ENCODE results near the gene DST.

The DST gene

DNA sequence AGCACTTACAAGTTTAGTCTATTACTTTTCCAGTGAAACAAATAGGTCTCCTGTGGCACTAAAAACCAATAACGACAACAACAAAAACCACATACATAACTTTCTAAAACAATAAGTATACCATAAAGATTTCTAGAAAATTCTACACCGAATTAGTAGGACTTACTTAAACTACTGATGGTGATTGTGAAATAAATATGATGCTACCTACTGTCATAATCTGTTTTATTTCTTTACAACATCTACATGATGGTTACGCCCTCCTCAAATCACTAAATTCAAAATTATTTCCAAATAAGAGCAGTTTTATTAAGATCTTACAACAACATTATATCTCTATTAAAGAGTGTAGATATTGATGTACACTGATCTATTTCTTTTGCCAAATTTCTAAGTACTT lies 147.0 kb downstream of the DST start:
- Histone ChIP-seq H3K27me3 (ENCODE audit: insufficient read depth, low read length) (no peaks in the 10 kb centered on the region), H3K4me1 (ENCODE audit: insufficient read depth, low read length, severe bottlenecking) (no peaks in the 10 kb centered on the region), H3K27ac (ENCODE audit: low read depth, low read length, poor library complexity, severe bottlenecking) (no peak overlapping the region), H3K9me2 (ENCODE audit: low read depth, low read length) (no peaks in the 10 kb centered on the region), H3K9me3 (ENCODE audit: low read length) (no peaks in the 10 kb centered on the region), H4K20me1 (ENCODE audit: insufficient read depth, low read length) (no peaks in the 10 kb centered on the region), H3K79me2 (ENCODE audit: insufficient read depth, low read length) (no peaks in the 10 kb centered on the region), H3K4me2 (ENCODE audit: low read length) (no peak overlapping the region), H2AFZ (ENCODE audit: low read length) (no peak overlapping the region), H3F3A (ENCODE audit: insufficient read depth, low read length) (no peaks in the 10 kb centered on the region), H3K4me3 (ENCODE audit: low read depth, low read length, poor library complexity, severe bottlenecking) (no peak overlapping the region), H3K36me3 (ENCODE audit: insufficient read depth, low read length) (no peaks in the 10 kb centered on the region), H3K9ac (ENCODE audit: low read length) (no peak overlapping the region)
- no peak for TF ChIP-seq EZH2 (IDR thresholded peaks at IDR 0.05; ENCODE audit: borderline replicate concordance, low read length)
- TF ChIP-seq, protein P1, sequence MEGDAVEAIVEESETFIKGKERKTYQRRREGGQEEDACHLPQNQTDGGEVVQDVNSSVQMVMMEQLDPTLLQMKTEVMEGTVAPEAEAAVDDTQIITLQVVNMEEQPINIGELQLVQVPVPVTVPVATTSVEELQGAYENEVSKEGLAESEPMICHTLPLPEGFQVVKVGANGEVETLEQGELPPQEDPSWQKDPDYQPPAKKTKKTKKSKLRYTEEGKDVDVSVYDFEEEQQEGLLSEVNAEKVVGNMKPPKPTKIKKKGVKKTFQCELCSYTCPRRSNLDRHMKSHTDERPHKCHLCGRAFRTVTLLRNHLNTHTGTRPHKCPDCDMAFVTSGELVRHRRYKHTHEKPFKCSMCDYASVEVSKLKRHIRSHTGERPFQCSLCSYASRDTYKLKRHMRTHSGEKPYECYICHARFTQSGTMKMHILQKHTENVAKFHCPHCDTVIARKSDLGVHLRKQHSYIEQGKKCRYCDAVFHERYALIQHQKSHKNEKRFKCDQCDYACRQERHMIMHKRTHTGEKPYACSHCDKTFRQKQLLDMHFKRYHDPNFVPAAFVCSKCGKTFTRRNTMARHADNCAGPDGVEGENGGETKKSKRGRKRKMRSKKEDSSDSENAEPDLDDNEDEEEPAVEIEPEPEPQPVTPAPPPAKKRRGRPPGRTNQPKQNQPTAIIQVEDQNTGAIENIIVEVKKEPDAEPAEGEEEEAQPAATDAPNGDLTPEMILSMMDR (IDR thresholded peaks at IDR 0.05; ENCODE audit: low read length), result no peak

DNA sequence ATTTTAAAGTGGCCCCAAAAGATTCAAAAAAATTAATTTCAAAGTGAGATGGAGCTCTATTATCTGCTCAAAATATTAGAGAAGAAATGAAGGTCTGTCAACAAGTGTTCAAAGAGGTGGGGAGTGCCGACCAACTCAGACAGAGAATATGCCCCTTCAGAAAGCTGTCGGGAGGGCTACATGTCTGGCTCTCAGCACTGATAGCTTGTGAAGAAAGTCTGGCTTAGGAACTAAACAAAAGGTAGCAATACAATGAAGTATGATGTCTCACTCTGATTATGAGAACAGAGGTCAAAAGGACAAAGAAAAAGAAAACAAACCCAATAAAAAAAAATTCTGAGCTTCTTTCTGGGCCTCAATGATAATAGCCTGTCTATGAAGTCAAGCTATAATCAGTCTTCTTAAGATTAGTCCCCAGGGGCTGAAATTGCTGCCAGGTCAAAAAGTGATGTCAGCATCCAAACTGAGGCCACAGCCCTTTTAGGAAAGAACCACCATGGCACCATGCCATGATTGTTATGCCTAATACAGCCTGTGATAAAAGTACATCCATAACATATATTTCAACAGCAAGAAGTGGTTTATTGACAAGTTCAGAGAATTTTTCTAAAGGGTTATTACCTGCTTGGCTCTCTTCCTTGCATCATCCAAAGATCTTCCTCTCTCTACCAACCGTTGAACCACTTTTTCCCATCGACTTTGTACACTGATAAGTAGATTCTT lies 150.9 kb downstream of the DST start:
- no peaks in the 10 kb centered on the region for H3K9me2 ChIP-seq (ENCODE audit: low read depth, low read length)
- no peak overlapping the region for H2AFZ ChIP-seq (ENCODE audit: low read length)
- no peaks in the 10 kb centered on the region for H3F3A ChIP-seq (ENCODE audit: insufficient read depth, low read length)
- TF ChIP-seq, protein P1 (IDR thresholded peaks at IDR 0.05; ENCODE audit: low read length), result no peak
- no peak for TF ChIP-seq EZH2 (IDR thresholded peaks at IDR 0.05; ENCODE audit: borderline replicate concordance, low read length)
- H4K20me1 ChIP-seq (ENCODE audit: insufficient read depth, low read length), result no peaks in the 10 kb centered on the region
- H3K27me3 ChIP-seq (ENCODE audit: insufficient read depth, low read length), result no peaks in the 10 kb centered on the region
- H3K36me3 ChIP-seq (ENCODE audit: insufficient read depth, low read length), result no peaks in the 10 kb centered on the region
- no peak overlapping the region for H3K27ac ChIP-seq (ENCODE audit: low read depth, low read length, poor library complexity, severe bottlenecking)
- no peaks in the 10 kb centered on the region for H3K4me1 ChIP-seq (ENCODE audit: insufficient read depth, low read length, severe bottlenecking)
- H3K4me3 ChIP-seq (ENCODE audit: low read depth, low read length, poor library complexity, severe bottlenecking), result no peak overlapping the region
- no peak overlapping the region for H3K4me2 ChIP-seq (ENCODE audit: low read length)
- no peak overlapping the region for H3K9ac ChIP-seq (ENCODE audit: low read length)
- H3K79me2 ChIP-seq (ENCODE audit: insufficient read depth, low read length), result no peaks in the 10 kb centered on the region
- H3K9me3 ChIP-seq (ENCODE audit: low read length), result no peaks in the 10 kb centered on the region

DNA sequence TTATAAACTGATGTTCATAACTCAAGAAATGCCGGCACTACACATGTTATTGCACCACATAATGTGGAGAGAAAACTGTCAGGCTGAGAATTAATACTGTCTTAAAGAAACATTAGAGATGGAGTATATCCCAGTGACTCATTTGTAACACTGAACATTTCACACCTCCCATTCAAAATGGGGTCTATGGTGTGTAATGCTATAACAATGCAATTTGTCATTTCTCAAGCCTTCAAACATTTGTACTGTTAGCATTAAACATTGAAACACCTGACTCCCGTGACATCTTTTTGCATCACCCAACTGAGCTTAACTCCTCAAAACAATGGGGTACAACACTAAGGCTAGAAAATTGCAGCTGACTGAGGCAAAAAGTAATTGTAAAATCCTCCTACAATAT lies 151.7 kb downstream of the DST start:
- no peak overlapping the region for H2AFZ ChIP-seq (ENCODE audit: low read length)
- H3K79me2 ChIP-seq (ENCODE audit: insufficient read depth, low read length), result no peaks in the 10 kb centered on the region
- no peaks in the 10 kb centered on the region for H4K20me1 ChIP-seq (ENCODE audit: insufficient read depth, low read length)
- H3K27me3 ChIP-seq (ENCODE audit: insufficient read depth, low read length), result no peaks in the 10 kb centered on the region
- no peaks in the 10 kb centered on the region for H3K9me2 ChIP-seq (ENCODE audit: low read depth, low read length)
- H3K9ac ChIP-seq (ENCODE audit: low read length), result no peak overlapping the region
- H3F3A ChIP-seq (ENCODE audit: insufficient read depth, low read length), result no peaks in the 10 kb centered on the region
- no peaks in the 10 kb centered on the region for H3K4me1 ChIP-seq (ENCODE audit: insufficient read depth, low read length, severe bottlenecking)
- no peaks in the 10 kb centered on the region for H3K36me3 ChIP-seq (ENCODE audit: insufficient read depth, low read length)
- no peaks in the 10 kb centered on the region for H3K9me3 ChIP-seq (ENCODE audit: low read length)
- H3K4me3 ChIP-seq (ENCODE audit: low read depth, low read length, poor library complexity, severe bottlenecking), result no peak overlapping the region
- TF ChIP-seq, protein P1 (IDR thresholded peaks at IDR 0.05; ENCODE audit: low read length), result no peak
- no peak for TF ChIP-seq EZH2 (IDR thresholded peaks at IDR 0.05; ENCODE audit: borderline replicate concordance, low read length)
- no peak overlapping the region for H3K4me2 ChIP-seq (ENCODE audit: low read length)
- H3K27ac ChIP-seq (ENCODE audit: low read depth, low read length, poor library complexity, severe bottlenecking), result no peak overlapping the region
